HG03558 (cell line): ENCODE results near the gene TSEN34.

Experiments used
- ATAC-seq: cut with Tn5 transposase; IDR thresholded peaks from one replicate; pipeline ENCODE4 v1.9.1; 2021; ENCODE audit warnings: moderate number of reproducible peaks; ENCODE audit not compliant: unreplicated experiment; ENCODE audit errors: extremely low read depth

Gene TSEN34

DNA sequence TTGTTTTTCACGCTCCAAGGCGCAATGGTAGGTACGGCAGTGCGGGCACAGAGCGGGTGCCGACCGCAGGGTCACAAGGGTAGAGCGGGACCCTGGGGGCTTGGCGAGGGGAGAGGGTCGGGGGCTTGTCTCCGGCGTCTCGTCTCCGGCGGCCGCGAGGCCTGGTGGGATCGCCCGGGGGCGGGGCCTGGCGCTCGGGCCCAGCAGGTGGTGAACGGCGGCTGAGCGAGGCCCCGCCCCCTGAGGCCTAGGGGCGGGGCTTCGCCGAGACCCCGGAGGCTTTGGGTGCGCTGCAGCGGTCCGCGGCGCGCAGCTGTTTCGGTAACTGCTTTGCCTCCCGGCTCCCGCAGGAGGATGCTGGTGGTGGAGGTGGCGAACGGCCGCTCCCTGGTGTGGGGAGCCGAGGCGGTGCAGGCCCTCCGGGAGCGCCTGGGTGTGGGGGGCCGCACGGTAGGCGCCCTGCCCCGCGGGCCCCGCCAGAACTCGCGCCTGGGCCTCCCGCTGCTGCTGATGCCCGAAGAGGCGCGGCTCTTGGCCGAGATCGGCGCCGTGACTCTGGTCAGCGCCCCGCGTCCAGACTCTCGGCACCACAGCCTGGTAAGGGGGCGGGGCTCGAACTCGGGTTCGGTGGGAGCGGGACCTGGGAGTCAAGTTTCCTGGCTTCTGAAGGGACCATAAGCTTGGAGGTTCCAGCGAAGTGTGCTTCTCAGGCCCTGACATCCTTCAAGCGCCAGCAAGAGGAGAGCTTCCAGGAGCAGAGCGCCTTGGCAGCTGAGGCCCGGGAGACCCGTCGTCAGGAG, at the start of gene TSEN34:
TSEN34 (plus strand) TSS at position 298 of the 800 bp plus-strand sequence; CDS start at position 355, 57 bp downstream.
- ATAC-seq = peak; percentile 11

DNA sequence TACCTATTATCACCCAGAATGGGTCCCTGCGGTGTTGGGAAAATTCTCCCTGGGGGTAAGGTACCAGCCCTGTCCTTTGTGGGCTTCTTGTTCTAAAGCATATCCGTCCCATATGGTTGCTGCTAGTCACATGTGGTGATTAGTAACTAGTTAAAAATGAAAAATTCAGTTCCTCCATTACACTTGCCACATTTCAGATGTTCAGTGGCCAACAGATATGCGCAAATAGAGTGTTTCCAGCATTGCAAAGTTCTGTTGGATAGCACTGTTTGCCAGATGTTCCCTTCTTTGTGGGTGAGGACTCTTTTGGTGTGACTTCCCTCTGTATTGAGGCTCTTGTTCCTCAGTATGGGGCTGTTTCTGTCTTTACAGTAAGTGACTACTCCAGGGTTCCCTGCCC, 49.8 kb upstream of the TSEN34 start:
- ATAC-seq = no peak

DNA sequence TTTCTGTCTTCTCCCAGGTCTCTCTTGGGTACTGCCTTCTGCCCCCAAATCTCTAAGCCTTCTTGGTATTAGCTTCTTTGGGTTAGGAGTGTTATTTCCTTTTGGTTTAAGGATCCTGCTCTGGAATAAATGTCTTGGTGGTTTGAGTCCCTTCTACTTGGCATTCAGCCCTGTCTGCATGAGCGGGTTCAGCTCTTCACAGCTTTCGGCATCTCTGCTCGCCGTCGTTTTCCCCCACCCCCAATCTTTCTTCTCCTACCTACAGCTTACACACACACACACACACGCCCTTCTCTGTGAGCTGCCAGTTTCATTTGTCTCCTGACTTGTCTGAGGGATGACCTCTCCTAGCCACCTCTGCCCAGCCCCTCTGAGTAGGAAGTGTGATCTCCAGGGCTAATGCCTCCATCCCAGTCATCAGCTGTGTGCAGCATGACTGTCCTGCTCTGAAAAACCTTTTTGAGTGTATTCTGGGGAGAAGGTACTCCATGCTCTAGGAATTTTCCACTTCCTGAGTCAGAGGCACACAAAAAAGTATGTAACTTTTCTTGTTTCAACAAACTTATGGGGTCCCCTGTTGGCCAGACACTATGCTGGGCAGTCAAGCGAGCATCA, 48.8 kb upstream of the TSEN34 start:
- ATAC-seq = no peak

DNA sequence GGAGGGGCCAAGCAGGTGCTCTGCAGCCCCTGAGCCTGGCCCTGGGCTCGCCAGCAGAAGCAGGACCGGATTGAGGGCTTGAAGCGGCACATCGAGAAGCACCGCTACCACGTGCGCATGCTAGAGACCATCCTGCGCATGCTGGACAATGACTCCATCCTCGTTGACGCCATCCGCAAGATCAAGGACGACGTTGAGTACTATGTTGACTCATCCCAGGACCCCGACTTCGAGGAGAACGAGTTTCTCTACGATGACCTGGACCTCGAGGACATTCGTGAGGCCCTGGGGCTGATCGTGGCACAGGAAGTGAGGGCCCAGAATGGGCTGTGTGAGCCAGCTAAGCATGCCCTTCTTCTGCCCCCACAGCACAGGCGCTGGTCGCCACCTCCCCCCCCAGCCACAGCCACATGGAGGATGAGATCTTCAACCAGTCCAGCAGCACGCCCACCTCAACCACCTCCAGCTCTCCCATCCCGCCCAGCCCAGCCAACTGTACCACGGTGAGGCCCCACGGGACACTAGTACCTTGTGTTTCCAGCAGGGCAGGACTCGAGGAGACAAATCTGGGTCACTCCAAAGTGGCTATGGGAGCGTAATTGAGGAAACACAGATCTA, 45.5 kb upstream of the TSEN34 start:
- ATAC-seq = no peak

DNA sequence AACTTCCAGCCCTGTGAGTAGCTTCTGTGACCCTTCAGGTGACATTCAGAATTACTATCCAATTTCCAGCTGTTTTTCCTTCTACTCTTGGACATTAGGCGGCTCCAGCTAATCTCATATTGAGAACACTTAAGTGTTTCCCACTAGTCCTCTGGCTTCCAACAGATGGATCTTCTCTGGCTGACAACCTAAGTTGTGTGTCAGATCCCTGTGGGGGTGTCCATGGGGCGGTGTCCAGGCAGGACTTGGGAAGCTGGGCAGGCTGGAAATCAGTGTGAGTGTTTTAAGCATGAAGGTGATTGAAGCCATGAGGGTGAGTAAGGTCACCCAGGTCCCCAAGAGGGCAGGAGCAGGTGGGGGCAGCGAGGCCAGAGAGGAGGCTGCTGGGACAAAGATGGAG, 43.4 kb upstream of the TSEN34 start:
- no peak for ATAC-seq

DNA sequence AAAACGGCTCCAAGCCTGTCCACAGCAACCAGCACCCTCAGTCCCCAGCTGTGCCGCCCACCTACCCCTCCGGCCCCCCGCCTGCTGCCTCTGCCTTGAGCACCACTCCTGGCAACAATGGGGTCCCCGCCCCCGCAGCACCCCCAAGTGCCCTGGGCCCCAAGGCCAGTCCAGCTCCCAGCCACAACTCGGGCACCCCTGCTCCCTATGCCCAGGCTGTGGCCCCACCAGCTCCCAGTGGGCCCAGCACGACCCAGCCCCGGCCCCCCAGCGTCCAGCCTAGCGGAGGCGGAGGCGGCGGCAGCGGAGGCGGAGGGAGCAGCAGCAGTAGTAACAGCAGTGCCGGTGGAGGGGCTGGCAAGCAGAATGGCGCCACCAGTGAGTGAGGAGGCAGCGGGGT, 43.0 kb upstream of the TSEN34 start:
- ATAC-seq = no peak

DNA sequence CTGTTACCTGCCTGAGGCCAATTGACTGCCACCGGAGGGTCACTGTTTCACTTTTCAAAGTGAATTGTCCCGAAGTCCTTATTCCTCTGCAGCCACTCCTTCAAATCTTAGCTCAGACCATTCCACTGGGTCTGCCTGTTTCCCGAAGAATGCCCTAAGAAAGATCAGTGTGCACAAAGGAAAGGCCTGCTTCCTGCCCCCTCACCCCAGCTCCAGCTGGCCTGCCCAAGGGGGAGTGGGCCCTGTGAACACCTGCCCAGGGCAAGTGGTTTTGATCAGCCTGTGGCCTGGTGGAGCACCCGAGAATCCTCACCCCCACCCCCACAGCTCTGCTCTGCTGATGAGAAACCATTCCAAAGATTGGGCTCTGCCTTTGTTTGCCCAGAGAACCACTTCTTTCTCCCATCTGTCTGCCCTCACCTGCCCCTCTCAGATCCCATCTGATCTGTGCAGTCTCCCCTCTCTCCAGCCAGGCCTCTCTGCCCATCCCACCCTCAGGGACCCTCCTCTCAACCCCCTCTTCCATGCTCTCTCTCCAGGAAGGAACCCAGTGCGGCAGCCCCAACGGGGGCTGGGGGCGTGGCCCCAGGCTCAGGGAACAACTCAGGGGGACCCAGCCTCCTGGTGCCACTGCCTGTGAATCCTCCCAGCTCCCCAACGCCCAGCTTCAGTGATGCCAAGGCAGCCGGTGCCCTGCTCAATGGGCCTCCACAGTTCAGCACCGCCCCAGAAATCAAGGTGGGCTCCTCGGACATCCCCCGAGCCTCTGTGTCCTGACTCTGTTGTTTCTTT, 41.9 kb upstream of the TSEN34 start:
- no peak for ATAC-seq

DNA sequence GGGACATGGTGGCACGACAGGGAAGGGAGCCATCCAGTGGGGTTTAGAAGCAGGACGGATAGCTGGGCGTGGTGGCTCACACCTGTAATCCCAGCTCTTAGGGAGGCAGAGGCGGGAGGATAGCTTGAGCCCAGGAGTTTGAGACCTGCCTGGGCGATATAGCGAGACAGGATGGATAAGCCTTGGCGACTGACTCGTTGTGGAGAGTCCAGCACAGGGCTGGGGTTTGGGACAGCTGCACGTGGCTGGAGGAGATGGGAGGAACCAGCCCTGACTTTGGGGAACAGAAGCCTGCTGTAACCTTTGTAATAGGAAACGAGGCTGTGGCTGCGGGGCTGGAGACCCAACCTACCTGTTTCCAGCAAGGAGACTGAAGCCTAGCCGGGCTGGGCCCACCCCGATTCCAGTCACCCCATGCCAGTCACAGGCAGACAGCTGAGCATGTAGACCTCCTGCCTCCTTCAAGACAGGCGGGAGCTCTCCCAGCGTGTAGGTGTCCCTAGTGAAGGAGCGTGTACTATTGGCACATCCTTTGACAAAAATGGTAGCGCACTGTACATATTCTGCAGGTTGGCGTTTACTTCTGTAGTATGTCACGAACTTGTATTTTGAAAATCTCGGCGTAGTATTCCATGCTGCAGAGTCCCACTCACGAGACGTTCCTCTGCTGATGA, 39.6 kb upstream of the TSEN34 start:
- no peak for ATAC-seq

DNA sequence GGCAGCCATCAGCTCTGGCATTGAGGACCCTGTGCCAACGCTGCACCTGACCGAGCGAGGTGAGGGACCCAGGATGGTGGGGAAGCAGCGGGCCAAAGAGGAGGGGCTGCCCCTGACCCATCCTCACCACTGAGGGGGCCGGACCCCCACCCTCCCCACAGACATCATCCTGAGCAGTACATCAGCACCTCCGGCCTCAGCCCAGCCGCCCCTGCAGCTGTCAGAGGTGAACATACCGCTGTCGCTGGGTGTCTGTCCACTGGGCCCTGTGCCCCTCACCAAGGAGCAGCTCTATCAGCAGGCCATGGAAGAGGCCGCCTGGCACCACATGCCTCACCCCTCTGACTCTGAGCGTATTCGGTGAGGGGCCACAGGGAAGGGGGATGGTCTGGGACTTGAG, 38.8 kb upstream of the TSEN34 start:
- ATAC-seq = no peak

DNA sequence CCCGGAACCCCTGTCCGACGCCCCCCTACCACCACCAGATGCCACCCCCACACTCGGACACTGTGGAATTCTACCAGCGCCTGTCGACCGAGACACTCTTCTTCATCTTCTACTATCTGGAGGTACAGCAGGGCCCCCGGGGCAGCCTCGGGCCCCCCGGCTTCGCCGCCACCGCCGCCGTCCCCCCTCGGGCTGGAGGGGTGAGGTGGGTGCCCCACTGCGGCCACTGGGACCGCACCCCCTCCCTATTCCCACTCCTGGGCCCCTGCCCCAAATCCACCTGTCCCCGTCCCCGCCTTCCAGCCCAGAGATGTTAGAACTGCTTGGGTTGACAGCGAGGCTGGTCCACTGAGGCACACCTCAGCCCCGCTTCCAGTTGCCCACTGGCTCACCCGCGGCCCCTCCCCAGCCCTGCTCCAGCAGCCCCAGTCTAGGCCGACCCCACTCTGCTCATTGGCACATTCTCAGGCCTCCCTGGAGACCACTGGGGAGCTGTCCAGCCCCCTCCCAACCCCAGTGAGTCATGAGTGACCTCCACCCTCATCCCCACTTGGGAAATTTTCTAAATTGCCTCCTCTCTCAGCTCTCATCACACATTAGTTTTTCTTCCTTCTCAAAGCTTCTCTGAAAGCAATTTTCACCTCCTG, 38.1 kb upstream of the TSEN34 start:
- ATAC-seq = no peak

DNA sequence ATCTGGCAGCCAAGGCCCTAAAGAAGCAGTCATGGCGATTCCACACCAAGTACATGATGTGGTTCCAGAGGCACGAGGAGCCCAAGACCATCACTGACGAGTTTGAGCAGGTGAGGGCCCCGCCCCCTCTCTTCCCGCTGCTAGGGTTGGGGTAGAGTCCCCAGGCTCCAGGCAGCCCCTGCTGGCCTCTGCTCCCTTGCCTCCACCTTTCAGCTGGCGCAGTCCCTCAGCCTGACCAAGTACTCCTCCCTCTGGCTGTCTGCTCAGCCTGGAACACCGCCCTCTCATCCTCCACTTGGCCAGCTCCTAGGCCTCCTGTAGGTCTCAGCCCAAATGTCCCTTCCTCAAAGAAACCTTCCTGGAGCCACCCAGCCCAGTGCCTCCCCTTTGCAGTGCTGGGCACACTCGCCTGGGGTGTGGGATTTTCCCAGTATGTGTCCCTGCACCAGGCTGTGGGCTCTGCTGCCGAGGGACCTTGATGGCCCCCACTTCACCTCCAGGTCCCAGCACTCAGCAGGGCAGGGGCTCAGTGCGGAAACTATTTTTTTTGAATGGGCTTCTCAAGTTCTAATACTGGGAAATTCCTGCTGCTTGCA, 37.3 kb upstream of the TSEN34 start:
- ATAC-seq = no peak

DNA sequence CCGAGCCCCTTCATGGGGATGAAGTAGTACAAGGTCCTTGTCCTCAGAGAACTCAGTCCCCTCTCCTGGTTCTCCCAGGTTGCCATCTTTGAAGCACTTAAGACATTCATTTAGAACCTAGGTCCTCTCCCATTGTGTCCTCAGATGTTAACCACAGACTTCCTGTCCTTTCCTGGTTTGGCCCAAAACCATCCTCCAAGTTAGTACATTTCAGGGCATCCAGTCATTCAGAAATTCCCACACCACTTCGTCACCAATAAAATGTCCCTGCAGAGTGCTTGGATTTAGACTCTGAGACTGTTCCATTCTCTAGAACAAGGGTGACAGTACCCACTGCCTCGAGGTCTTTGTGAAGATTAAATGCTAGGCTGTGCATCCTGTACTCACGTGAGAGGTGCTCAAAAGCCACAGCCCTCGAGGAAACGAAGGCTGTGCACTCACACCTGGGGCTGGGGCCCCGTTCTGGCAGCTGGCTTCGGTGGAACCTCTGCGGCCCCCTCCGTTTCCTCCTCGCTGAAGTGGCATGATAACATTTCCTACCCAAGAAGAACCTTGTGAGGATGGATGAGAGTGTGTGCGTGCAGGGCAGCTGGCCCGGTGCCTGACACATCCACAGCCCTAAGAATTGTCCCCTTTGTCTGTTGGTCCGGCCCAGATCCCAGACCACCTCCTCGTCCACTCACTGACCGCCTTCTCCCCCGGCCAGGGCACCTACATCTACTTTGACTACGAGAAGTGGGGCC, 36.3 kb upstream of the TSEN34 start:
- ATAC-seq = no peak

DNA sequence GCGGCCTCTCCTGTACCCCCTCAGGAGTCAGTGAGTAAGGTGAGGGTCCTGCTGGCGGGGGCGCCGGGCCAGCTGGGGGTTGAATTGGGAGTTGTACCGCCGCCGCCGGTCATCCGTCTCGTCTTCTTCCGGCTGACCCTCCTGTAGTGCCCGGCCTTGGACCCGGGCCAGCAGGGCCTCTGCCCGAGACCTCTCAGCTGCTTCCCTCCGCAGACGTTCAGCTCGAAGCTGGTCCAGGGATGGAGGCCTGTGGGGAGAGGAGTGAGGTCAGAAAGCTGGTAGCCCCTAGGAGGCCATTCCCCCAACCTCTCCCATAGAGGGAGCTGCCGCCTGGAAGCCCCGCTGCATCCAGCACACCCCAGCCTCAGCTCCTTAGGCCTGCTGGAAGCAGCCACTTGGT, 35.4 kb upstream of the TSEN34 start:
- ATAC-seq = no peak

DNA sequence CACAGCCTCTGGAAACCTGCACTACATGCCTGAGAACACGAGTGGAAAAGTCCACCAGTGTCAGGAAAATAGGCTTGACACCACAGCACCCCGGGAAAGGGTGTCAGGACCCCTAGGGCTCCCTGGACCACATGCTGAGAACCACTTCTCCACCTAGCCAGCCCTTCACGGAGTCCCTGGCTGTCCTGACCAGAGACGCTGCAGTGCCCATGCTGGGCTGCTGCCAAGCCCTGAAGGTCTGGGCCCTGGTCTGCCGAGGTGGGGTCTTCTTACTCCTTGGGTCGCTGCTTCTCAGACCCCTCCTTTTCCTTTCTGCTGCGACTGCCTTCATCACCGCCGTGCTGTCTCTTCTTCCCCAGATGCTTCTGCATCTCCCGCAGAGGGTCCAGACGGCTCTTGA, 34.6 kb upstream of the TSEN34 start:
- no peak for ATAC-seq

DNA sequence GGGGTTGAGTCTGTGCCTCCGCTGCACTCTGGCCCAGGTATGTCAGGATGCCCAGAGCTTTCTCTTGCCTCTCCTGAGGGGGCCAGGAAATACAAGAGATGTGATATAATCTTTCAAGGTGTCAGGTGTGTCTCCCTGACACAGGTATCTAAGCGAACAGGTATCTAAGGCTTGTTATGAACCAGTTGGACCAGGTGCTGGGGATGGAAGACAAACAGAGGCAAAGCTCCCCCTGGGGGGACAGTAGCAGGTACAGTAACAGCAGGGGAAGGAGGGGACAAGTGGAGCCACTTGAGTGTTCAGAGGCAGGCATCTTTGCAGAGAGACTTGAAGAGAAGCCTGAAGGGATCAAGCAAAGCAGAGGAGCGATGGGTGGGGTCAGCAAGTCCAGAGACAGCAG, 34.2 kb upstream of the TSEN34 start:
- ATAC-seq = no peak

DNA sequence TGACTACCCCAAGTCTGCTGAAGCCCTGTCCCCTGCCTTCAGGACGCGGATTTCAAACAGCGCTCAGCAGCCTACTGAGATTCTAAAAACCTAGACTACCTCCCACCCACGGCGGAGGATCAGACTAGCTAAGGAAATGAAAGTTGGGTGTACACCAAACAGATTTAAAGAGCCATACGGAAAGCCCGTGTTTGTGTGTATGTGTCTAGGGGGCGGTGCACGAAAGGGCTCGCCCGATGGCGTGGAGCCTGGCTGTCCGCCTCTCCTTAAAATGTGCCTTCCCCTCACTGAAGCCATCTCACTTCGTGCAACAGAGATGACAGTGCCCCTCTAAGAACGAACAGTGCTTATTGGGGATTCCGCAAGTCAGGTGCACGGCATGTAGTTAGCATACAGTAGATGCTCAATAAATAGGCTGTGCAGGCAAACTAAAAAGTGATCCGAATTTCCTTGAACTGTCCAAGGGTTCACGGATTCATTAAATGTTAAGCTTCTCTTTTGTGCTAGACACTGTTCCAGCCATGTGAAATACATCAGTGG, 32.2 kb upstream of the TSEN34 start:
- ATAC-seq = no peak

DNA sequence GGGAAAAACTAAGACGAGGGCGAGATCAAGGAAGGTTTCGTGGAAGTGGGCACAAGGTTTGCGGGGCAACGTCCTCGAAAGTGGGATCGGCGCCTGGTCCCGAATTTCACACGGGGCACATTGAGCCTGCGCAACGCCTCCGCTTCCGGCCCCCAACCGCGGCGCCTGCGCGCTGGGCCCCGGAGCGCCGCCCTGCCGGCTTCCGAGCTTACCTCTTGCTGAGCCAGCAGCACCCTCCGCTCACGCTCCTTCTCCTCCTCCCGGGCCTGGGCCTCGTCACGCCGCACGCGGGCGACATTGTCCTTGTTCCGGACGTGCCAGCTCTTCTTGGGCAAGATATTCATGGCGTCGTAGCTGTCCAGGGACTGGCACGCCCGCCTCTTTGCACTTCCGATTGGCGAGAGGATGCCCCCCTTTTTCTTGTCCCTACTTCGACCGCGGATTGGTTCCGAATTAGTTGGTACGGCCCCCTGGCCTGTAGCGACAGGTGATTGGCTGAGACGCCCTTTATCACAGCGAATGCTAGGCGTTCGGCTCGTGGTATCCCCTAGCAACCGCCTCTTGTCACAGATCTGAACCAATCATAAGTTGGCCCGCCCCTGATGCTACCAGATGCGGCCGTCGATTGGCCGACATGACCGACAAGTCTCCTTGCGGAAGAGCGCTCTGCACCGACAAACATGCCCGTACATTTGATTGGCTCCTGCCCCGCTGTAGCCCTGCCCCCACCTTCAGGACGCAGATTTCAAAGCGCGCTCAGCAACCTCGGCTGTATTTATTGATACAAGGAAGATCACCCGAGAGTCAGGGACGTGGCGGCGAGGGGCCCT, 31.5 kb upstream of the TSEN34 start, which contains the start of gene LENG1:
LENG1 (minus strand) TSS at position 370 of the 830 bp plus-strand sequence; CDS start at position 344, 26 bp downstream.
- peak; percentile 82 for ATAC-seq
